H9 (cell line): ENCODE measurements around the gene B4GALT6. TPM values are rescaled to one million over a fixed set of nuclear protein-coding genes. Genes with fewer than 3 reads are reported as not detected.

Experiments
- DNase-seq: peaks from one replicate; pipeline ENCODE4 v3.0.0-alpha.2; 2017
- H2AFZ ChIP-seq: one replicate; pipeline ENCODE4 v1.6.1; 2013; ENCODE audit warnings: mild to moderate bottlenecking, low read length, control low read depth, moderate library complexity
- H2AK5ac ChIP-seq: 2 replicates; pipeline ENCODE4 v1.6.1; 2013; ENCODE audit warnings: low read length, control low read depth, mixed read lengths; ENCODE audit not compliant: insufficient read length
- H2BK120ac ChIP-seq: one replicate; pipeline ENCODE4 v1.6.1; 2013; ENCODE audit warnings: low read depth, mild to moderate bottlenecking, low read length, control low read depth, inconsistent platforms; ENCODE audit not compliant: poor library complexity, severe bottlenecking
- H2BK12ac ChIP-seq: 2 replicates; pipeline ENCODE4 v1.6.1; 2013; ENCODE audit warnings: low read length, control low read depth, mixed read lengths, low read depth; ENCODE audit not compliant: insufficient read length
- H2BK15ac ChIP-seq: 2 replicates; pipeline ENCODE4 v1.6.1; 2013; ENCODE audit warnings: low read depth, low read length, control low read depth
- H2BK20ac ChIP-seq: one replicate; pipeline ENCODE4 v1.6.1; 2013; ENCODE audit warnings: low read depth, mild to moderate bottlenecking, low read length, control low read depth, inconsistent platforms; ENCODE audit not compliant: poor library complexity, severe bottlenecking
- H2BK5ac ChIP-seq: 2 replicates; pipeline ENCODE4 v1.6.1; 2013; ENCODE audit warnings: low read length, control low read depth, mixed read lengths; ENCODE audit not compliant: insufficient read length
- H3K14ac ChIP-seq: 2 replicates; pipeline ENCODE4 v1.6.1; 2013; ENCODE audit warnings: low read length, control low read depth; ENCODE audit not compliant: insufficient read depth
- H3K18ac ChIP-seq: 2 replicates; pipeline ENCODE4 v1.6.1; 2013; ENCODE audit warnings: low read depth, mild to moderate bottlenecking, mixed read lengths, low read length, control low read depth; ENCODE audit not compliant: insufficient read length
- H3K23ac ChIP-seq: 2 replicates; pipeline ENCODE4 v1.6.1; 2013; ENCODE audit warnings: low read length, control low read depth, mixed read lengths, low read depth; ENCODE audit not compliant: insufficient read length
- H3K23me2 ChIP-seq: 2 replicates; pipeline ENCODE4 v1.6.1; 2013; ENCODE audit warnings: low read depth, mild to moderate bottlenecking, mixed read lengths, low read length, control low read depth; ENCODE audit not compliant: insufficient read length, poor library complexity, severe bottlenecking
- H3K27ac ChIP-seq: 2 replicates; pipeline ENCODE4 v1.5.1; 2013; ENCODE audit warnings: low read length, control low read depth, mixed read lengths, low read depth; ENCODE audit not compliant: insufficient read length
- H3K27me3 ChIP-seq: 2 replicates; pipeline ENCODE4 v1.6.1; 2013; ENCODE audit warnings: low read length, control low read depth, inconsistent platforms; ENCODE audit not compliant: insufficient read depth
- H3K4ac ChIP-seq: 2 replicates; pipeline ENCODE4 v1.6.1; 2013; ENCODE audit warnings: low read depth, mild to moderate bottlenecking, control low read depth, inconsistent platforms, low read length, moderate library complexity
- H3K4me1 ChIP-seq: 2 replicates; pipeline ENCODE4 v1.6.1; 2013; ENCODE audit warnings: low read length, control low read depth, inconsistent platforms; ENCODE audit not compliant: insufficient read depth
- H3K4me2 ChIP-seq: 2 replicates; pipeline ENCODE4 v1.6.1; 2013; ENCODE audit warnings: low read length, control low read depth, mixed read lengths; ENCODE audit not compliant: insufficient read length, insufficient read depth
- H3K56ac ChIP-seq: 2 replicates; pipeline ENCODE4 v1.6.1; 2013; ENCODE audit warnings: low read depth, mild to moderate bottlenecking, mixed read lengths, low read length, control low read depth; ENCODE audit not compliant: insufficient read length
- H3K79me1 ChIP-seq: 2 replicates; pipeline ENCODE4 v1.6.1; 2013; ENCODE audit warnings: low read depth, mild to moderate bottlenecking, moderate library complexity, low read length, control low read depth, inconsistent platforms; ENCODE audit not compliant: insufficient read depth, poor library complexity, severe bottlenecking
- H3K79me2 ChIP-seq: 2 replicates; pipeline ENCODE4 v1.6.1; 2013; ENCODE audit warnings: low read length, control low read depth, inconsistent platforms; ENCODE audit not compliant: insufficient read depth
- H3K9ac ChIP-seq: 2 replicates; pipeline ENCODE4 v1.6.1; 2013; ENCODE audit warnings: low read length, control low read depth, mixed read lengths; ENCODE audit not compliant: insufficient read length; ENCODE audit errors: extremely low read depth
- H3K9me3 ChIP-seq: one replicate; pipeline ENCODE4 v1.6.1; 2013; ENCODE audit warnings: low read depth, low read length, inconsistent platforms; ENCODE audit not compliant: control insufficient read depth
- H3T11ph ChIP-seq: one replicate; pipeline ENCODE4 v1.6.1; 2013; ENCODE audit warnings: mild to moderate bottlenecking, low read length, control low read depth, inconsistent platforms
- H4K20me1 ChIP-seq: one replicate; pipeline ENCODE4 v1.6.1; 2013; ENCODE audit not compliant: control insufficient read depth, insufficient read length, insufficient read depth
- H4K5ac ChIP-seq: 2 replicates; pipeline ENCODE4 v1.6.1; 2013; ENCODE audit warnings: low read depth, mild to moderate bottlenecking, mixed read lengths, low read length, control low read depth; ENCODE audit not compliant: insufficient read length
- H4K8ac ChIP-seq: replicated peaks from 2 replicates; pipeline ENCODE4 v1.6.1; 2013; ENCODE audit warnings: low read length, control low read depth, mixed read lengths, low read depth; ENCODE audit not compliant: insufficient read length
- H4K91ac ChIP-seq: 2 replicates; pipeline ENCODE4 v1.6.1; 2013; ENCODE audit warnings: low read depth, mild to moderate bottlenecking, moderate library complexity, mixed read lengths, low read length, control low read depth; ENCODE audit not compliant: insufficient read length
- H3K27ac Mint-ChIP-seq, 3 experiments: 2 replicates in 2 of 3; 3 replicates in 1 of 3; pipeline ENCODE4 v1.8.0; 2020 to 2021; ENCODE audit warnings: mixed read lengths in 3 of 3, mild to moderate bottlenecking in 1 of 3, moderate library complexity in 1 of 3
- H3K27me3 Mint-ChIP-seq: 2 replicates; pipeline ENCODE4 v1.8.0; 2021; ENCODE audit warnings: low read depth, mild to moderate bottlenecking, moderate library complexity, mixed read lengths
- H3K36me3 Mint-ChIP-seq, 3 experiments: 2 replicates in 2 of 3; 3 replicates in 1 of 3; pipeline ENCODE4 v1.8.0; 2020 to 2021; ENCODE audit warnings: low read depth in 3 of 3, mixed read lengths in 3 of 3; ENCODE audit not compliant: insufficient read depth in 1 of 3
- H3K4me1 Mint-ChIP-seq, 2 experiments: 2 replicates each; pipeline ENCODE4 v1.8.0; 2020; ENCODE audit warnings: mixed read lengths in 2 of 2
- H3K4me3 Mint-ChIP-seq, 2 experiments: 2 replicates in 1 of 2; 3 replicates in 1 of 2; pipeline ENCODE4 v1.8.0; 2020 to 2021; ENCODE audit warnings: mild to moderate bottlenecking in 2 of 2, mixed read lengths in 2 of 2, moderate library complexity in 1 of 2
- H3K9me3 Mint-ChIP-seq, 2 experiments: 2 replicates in 1 of 2; 3 replicates in 1 of 2; pipeline ENCODE4 v1.8.0; 2020; ENCODE audit warnings: mild to moderate bottlenecking in 2 of 2, mixed read lengths in 2 of 2, moderate library complexity in 1 of 2
- CTCF ChIP-seq: fragments of 200-600 bp; sonication (generic); conservative IDR thresholded peaks from 3 replicates; pipeline ENCODE4 v1.8.0; 2021; ENCODE audit warnings: antibody characterized with exemption, mild to moderate bottlenecking
- WGBS: extraction: QIAGEN DNeasy Blood & Tissue Kit; methylation state at CpG from one replicate; pipeline ENCODE4 v1.1.7; 2013; ENCODE audit warnings: missing lambda C conversion rate, low lambda C conversion rate, mixed read lengths; ENCODE audit not compliant: insufficient read length; ENCODE audit errors: extremely low coverage; 5-methylcytosine and 5-hydroxymethylcytosine counted together
- total RNA-seq: library from RNA; stranded (reverse); gene quantifications from 2 replicates; pipeline ENCODE4 v1.2.1, GENCODE V29; 2021

Gene B4GALT6
- total RNA-seq, 1 experiment from 2014 or later = 34.1 TPM

- no peaks in the 10 kb centered on the region for H3K27me3 ChIP-seq
- no peaks in the 10 kb centered on the region for H3K27me3 Mint-ChIP-seq
- H4K91ac ChIP-seq = no peak overlapping the region
- H2AK5ac ChIP-seq = no peak overlapping the region
- peaks cover 52 to 65% of the 10 kb centered on the region in 2 experiments for H3K4me1 Mint-ChIP-seq
- no CpG with 5 or more reads among the region's 1 CpG for WGBS
- no peak overlapping the region for H2BK15ac ChIP-seq
- H3K9me3 ChIP-seq = no peaks in the 10 kb centered on the region
- no peak overlapping the region for H4K5ac ChIP-seq
- DNase-seq = no peak
- H2AFZ ChIP-seq = no peak overlapping the region
- no peak overlapping the region for H3K23ac ChIP-seq
- no peak overlapping the region for H2BK5ac ChIP-seq
- peaks cover 41% of the 10 kb centered on the region; the same call in 1 of the 2 replicates for H3K79me2 ChIP-seq
- no peak overlapping the region for H2BK120ac ChIP-seq
- no peaks in the 10 kb centered on the region for H4K20me1 ChIP-seq
- peaks cover 21% of the 10 kb centered on the region for H3K4me1 ChIP-seq
- H3K14ac ChIP-seq = no peak overlapping the region
- peaks cover 11% of the 10 kb centered on the region for H3K79me1 ChIP-seq
- H3K27ac Mint-ChIP-seq = peak overlapping the region; percentile 35 to 90 (median 60); a peak in 5 of 7 replicates
- peak overlapping the region in 1 of 2 experiments; percentile 63; a peak in 3 of 5 replicates for H3K4me3 Mint-ChIP-seq
- H2BK12ac ChIP-seq = no peak overlapping the region
- no peaks in the 10 kb centered on the region for H3K9me3 Mint-ChIP-seq
- H3K56ac ChIP-seq = no peak overlapping the region
- H3K18ac ChIP-seq = no peak overlapping the region
- no peak overlapping the region for H4K8ac ChIP-seq
- H3K4me2 ChIP-seq = peak overlapping the region; percentile 26
- no peak overlapping the region for H3K27ac ChIP-seq
- peaks cover 0 to 3% (median 0%) of the 10 kb centered on the region in 3 experiments; a peak in 2 of 7 replicates for H3K36me3 Mint-ChIP-seq
- H3K23me2 ChIP-seq = peaks cover 11% of the 10 kb centered on the region
- H2BK20ac ChIP-seq = no peak overlapping the region
- H3K9ac ChIP-seq = no peak overlapping the region
- H3K4ac ChIP-seq = no peak overlapping the region
- no peak overlapping the region for H3T11ph ChIP-seq
- no peak for TF ChIP-seq CTCF
These were observed 4.0 kb downstream of the B4GALT6 start for GRCh38 chr18:31680433-31680811.
